Adrenal gland (tissue), 5 donors: ENCODE measurements around the gene MED26.

Experiments
- POLR2A ChIP-seq, 2 donors: fragments of 450-650 bp; IDR thresholded peaks; one replicate each; pipeline ENCODE4 v1.6.1; 2017; ENCODE audit warnings: antibody characterized with exemption in 2 of 2, mild to moderate bottlenecking in 2 of 2, moderate library complexity in 1 of 2
- TF ChIP-seq, protein P1 (sequence below), 6 experiments: fragments of 450-650 bp in 4 of 6; fragments of 200-600 bp in 2 of 6; sonication (generic) in 1 of 6; IDR thresholded peaks; 1 replicate in 5 of 6; 2 replicates in 1 of 6; pipeline versions ENCODE4 v1.5.1 to v1.8.0; 2016 to 2021; ENCODE audit warnings: antibody characterized with exemption in 6 of 6, mild to moderate bottlenecking in 2 of 6, moderate library complexity in 1 of 6
- donor health status: DM: no; HTN: no; CAD: no.

DNA sequence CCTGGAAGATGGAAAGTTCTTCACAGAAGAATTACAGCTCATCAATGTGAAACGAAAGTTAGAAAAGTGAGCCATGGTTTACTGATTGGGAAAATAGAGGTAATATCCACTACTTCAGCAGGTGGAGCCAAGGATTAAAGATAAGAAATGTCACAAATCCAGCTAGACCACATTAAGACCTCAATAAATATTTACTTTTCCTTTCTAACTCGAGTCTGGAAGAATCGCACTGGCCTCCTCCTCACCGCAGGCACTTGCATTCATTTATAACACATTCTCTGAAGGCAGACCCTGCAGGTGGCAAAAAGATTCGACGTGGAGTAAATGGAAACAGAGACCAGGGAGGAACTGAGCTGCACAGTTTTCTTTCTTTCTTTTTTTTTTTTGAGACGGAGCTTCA lies 63.2 kb downstream of the MED26 start:
- TF ChIP-seq POLR2A (IDR thresholded peaks at IDR 0.05) = no peak
- TF ChIP-seq, protein P1, sequence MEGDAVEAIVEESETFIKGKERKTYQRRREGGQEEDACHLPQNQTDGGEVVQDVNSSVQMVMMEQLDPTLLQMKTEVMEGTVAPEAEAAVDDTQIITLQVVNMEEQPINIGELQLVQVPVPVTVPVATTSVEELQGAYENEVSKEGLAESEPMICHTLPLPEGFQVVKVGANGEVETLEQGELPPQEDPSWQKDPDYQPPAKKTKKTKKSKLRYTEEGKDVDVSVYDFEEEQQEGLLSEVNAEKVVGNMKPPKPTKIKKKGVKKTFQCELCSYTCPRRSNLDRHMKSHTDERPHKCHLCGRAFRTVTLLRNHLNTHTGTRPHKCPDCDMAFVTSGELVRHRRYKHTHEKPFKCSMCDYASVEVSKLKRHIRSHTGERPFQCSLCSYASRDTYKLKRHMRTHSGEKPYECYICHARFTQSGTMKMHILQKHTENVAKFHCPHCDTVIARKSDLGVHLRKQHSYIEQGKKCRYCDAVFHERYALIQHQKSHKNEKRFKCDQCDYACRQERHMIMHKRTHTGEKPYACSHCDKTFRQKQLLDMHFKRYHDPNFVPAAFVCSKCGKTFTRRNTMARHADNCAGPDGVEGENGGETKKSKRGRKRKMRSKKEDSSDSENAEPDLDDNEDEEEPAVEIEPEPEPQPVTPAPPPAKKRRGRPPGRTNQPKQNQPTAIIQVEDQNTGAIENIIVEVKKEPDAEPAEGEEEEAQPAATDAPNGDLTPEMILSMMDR (IDR thresholded peaks at IDR 0.05) = no peak
